Erythroblast (primary cell): Measurements from ENCODE around the gene RHOBTB3.

Experiments used
- GATA1 ChIP-seq: IDR thresholded peaks from 2 replicates; pipeline ENCODE4 v1.6.1; 2011; ENCODE audit warnings: low read depth, mild to moderate bottlenecking, control low read depth, low read length, moderate library complexity
- POLR2A ChIP-seq: IDR thresholded peaks from 2 replicates; pipeline ENCODE4 v1.6.1; 2011; ENCODE audit warnings: mild to moderate bottlenecking, low read length

DNA sequence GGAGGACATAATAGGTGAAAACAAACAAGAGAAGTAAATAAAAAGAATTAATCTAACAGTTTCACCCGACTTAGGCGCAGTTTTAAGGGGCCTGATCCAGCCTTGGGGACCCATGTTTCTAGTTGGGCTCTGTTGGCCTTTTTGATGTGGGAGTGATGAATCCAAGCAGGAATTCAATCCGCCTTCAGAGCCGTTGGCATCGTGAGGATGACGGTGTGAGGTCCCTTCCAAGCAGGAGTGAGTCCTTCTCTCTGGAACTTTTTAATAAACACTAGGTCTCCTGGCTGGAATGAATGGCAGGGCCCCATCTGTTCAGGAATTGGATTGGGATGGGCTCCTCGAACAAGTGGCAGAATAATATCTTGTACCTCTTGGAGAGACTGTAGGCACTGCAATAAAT is 22.3 kb upstream of the RHOBTB3 start:
- TF ChIP-seq POLR2A = no peak
- TF ChIP-seq GATA1 = no peak
